HG03354 (cell line): ENCODE results near the gene SNX25.
"Not testable (repeated sequence)": the region's sequence is repeated elsewhere in the genome, so short reads cannot be mapped to it uniquely, and the experiment has no call there.

Source experiments
- ATAC-seq: cut with Tn5 transposase; IDR thresholded peaks from one replicate; pipeline ENCODE4 v1.9.1; 2021; ENCODE audit warnings: mild to moderate bottlenecking; ENCODE audit not compliant: unreplicated experiment, poor library complexity, severe bottlenecking

Gene SNX25

DNA sequence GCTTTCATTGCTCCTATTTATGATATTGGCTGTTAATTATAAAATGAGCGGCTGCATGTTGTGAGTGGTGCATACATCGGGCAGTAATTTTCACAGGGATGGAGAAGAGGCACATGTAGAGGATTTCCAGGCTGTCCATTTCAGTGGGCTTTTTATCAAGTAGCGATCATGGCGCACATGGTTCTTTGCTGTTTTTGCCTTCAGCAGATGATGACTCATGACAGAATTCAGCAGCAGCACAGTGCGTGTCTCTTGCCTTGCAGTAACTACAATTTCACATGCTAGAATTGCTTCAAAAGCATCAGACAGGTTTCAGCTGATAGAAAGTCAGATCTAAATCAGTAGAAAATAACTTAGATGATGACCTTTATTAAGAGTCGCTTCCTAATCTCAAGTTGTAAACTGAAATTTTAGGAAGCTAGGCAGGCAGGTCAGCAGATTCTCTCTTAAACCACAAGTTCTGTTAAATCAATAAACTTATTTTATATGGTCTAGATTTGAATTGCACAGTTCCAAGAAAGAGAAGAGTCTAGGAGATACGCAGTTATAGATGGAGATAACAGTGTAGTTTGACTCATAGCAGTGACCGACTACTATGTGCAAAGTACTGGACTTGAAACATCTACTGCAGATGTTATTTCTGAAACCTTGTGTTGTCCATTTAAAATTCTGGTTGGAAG lies 150.5 kb downstream of the SNX25 start:
- ATAC-seq: no peak

DNA sequence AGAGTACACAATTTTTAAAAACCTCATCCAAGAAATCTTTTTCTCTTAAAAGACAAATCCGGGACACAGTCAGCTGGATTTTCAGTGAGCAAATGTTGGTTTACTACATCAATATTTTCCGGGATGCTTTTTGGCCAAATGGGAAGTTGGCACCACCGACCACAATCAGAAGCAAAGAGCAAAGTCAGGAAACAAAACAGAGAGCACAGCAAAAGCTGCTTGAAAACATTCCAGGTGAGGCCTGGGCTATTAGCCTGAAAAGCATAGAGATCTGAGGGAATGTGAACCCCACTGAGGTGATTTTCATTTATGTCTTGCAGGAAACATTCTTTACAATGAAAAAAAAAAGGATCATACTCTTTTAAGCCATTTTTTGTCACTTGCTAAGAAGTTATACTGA lies 152.5 kb downstream of the SNX25 start:
- ATAC-seq: no peak

DNA sequence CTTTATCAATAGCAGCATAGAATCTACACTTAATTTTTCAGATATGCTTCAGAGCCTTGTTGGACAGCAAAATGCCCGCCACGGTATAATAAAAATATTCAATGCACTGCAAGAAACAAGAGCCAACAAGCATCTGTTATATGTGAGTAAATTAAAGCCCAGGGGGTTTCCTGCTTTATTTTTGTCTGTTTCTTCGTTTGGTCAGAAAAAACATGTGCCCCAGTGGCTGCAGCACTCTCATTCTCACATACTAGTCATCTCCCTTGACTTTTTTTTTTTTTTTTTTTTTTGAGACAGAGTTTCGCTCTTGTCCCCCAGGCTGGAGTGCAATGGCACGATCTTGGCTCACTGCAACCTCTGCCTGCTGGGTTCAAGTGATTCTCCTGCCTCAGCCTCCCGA lies 153.2 kb downstream of the SNX25 start:
- not testable (repeated sequence) for ATAC-seq

DNA sequence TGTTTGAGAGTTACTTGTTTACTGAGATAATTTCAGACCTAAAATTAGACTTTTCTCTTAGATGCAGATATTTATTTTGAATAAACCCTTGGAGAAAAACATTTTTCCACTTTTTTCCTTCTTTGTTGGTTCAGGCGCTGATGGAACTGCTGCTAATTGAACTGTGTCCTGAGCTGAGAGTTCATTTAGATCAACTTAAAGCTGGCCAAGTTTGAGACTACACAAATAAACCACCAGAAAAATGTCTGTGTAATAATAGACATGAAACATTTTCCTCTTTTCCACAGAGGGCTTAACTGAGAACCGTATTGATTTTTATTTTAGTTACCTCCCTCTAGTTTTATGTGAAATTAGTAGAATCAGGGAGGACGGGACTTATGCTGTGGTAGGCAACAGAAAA lies 153.9 kb downstream of the SNX25 start:
- ATAC-seq: no peak

DNA sequence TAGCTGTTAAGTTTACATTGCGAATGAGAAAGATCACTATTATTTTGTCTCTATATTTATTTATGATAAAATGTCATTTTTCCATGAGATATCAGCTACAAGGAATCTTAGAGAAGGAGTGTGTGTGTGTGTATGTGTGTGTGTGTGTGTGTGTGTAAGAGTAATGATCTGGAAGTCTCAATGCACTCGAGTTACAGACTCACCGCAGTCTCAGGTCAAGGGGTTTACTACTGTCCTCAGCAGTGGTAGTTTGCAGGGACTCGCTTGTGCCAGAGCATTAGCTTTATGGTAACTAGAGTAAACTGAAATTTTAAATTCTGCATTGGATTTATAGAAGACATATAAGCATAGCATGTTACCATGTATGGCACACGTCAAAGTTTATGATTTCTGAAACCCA lies 155.5 kb downstream of the SNX25 start:
- no peak for ATAC-seq

DNA sequence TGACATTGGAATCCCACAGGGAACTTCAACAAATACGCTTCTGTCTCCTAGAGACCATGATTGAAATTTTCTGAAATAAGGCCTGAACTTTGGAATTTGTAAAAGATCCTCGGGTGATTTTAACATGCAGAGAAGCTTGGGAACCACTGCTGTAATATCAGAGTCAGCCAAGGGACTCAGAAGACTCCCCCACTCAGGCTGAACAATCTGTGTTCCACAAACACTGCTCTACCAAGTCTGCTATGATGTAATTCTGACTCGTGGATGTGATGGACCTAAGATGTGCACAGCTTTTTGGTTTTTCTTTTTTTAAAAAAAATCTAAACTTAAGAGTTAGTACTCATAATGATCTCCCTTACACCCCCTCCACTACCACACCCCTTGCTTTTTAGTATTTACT lies 160.3 kb downstream of the SNX25 start:
- no peak for ATAC-seq

DNA sequence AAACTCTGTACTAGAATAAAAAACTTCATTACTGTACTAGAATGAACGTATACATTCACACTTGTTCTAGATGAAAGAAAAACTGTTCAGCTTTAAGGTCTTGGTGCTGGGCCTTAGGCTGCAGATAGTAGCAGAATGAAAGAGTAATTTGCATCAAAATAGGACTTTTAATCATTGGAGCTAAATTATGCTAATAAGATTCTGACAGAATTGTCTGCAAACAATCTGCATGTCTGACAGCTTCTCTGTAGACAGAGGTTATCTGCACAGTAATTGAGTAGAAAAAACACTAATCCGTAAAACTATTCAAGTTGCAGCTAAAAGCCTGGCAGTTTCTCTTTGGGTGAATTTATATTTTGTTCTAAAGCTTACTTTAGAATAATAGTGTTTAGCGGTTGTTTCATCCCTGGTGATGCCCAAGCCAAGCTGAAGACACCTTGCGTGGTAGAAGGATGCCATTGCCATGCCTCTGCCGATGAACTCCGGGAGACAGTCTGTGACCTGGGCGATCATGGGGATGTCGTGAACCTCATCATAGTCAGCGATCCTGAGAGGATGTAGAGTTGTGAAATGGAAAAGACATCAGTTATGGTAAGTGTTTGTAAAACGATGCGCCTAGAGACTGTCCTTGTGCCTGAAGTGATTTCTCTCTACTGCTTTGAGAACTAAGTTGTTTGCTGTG lies 161.0 kb downstream of the SNX25 start:
- no peak for ATAC-seq

DNA sequence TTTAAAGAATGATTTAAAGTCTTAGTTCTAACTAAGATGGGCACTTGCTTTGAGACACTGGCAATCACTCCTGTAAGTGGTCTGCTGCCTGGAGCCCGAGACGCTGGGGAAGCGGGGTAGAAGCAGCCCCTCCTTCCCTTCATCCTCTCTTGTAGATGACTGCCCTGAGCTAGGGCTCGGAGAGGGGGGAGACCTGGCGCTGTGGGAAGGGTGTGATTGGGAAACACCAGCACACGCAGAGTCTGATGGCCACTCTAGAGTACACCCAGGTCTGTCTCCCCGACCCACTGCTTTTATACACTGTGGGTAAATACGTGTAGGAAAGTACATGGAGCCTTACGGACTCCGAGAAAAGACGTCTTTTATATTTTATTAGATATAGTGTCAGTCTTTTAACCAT lies 162.3 kb downstream of the SNX25 start:
- ATAC-seq: no peak

DNA sequence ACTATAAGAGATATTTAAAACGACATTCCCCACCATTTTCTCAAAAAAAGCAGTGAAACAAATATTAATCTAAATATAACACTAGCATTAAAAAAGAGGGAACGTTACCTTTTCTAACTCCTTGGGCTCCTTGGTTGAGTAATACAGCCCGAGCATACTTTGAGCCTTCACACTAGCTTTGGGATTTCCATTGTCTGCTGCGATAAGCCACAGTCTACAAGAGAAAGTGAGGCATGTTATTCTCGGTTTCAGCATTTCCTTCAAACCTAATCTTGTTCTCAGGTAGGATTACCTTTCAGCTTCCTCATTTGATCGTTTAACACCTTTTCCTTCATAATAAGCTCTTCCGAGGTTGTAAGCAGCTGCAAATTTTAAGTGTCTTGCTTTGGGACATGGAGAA lies 164.6 kb downstream of the SNX25 start:
- no peak for ATAC-seq

DNA sequence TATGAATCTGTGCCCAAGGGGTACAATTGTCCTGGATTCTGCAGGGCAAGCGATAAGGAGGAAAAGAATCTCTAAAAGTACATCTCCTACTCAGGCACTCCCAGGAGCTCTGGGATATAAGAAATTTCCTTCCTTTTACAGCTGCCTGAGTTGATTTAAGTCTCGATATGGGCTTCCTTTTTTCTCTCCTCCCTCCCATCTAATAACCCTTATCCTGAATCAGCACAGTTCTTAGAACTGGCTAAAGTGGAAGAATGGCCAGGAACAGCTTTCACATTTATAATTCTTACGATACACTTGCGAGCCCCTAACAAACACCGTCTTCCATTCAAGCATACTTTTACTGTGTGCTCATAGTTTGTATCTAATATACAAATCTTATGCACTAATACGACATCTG lies 165.2 kb downstream of the SNX25 start:
- no peak for ATAC-seq

DNA sequence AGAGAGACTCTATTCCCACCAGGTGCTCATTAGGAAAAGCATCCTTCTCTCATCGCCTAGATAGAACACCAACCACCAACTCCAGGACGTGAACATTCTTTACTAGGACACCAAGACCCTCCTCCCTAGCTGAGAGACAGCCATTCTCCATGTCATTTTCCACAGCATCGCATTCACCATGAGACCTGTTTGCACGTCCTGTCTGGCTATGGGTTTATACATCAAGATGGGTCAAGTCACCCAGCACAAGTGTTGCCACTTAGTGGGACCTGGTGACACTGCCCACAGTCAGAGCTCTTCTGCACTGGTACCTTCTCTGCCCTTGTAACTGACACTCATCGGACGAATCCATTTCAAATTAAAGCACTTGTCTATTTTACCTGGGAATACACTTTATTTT lies 168.9 kb downstream of the SNX25 start:
- no peak for ATAC-seq

DNA sequence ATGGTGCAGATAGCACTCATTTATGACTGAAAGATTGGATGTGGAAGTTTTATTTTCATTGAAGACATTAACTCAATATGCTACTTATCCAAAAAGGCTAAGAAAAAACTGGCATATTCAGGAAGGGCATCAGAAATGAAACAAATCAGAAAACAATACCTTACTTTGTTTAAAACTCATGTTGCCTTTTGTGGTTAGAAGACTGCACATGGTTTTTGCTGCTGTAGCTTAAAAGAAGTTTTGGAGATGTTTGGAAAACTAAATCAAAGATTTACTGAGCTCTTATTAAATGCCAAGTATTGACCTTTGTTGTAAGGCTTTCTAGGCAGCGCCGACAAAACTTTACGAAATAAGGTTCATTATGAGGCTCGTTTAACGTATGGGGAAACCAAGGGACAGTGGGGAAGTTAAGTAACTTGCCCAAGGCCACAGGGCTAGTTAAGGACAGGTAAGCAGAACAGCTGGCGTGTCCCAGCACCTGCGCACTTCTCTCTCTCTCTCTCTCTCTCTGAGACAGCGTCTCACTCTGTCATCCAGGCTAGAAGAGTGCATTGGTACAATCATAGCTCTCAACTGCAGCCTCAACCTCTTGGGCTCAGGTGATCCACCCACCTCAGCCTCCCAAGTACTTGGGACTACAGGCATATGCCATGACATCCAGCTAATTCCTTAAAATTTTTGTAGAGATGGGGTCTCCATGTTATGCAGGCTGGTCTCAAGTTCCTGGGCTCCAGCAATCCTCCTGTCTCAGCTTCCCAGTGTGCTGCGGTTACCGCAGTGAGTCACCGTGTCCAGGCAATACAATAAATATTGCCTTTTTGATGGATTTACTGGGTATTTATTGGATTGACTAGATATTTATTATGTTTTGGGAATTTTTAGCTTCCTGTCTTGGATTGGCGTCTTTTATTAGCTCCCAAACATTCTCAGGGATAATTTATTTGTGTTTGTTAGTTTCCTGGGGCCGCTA lies 170.2 kb downstream of the SNX25 start:
- ATAC-seq: no peak

DNA sequence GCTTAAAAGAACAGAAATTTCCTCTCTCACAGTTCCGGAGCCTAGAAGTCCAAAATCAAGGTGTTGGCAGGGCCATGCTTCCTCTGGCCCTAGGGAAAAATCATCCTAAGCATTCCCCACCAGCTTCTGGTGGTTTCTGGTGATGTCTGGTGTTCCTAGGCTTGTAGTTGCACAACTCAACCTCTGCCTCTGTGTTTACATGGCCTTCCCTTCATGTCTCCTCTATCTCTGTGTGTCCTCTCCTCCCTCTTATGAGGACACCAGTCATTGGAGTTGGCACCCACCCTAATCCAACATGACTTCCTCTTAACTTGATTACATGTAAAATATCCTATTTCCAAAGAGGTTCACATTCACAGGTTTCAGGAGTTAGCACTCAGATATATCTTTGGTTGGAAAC lies 170.9 kb downstream of the SNX25 start:
- ATAC-seq: no peak

DNA sequence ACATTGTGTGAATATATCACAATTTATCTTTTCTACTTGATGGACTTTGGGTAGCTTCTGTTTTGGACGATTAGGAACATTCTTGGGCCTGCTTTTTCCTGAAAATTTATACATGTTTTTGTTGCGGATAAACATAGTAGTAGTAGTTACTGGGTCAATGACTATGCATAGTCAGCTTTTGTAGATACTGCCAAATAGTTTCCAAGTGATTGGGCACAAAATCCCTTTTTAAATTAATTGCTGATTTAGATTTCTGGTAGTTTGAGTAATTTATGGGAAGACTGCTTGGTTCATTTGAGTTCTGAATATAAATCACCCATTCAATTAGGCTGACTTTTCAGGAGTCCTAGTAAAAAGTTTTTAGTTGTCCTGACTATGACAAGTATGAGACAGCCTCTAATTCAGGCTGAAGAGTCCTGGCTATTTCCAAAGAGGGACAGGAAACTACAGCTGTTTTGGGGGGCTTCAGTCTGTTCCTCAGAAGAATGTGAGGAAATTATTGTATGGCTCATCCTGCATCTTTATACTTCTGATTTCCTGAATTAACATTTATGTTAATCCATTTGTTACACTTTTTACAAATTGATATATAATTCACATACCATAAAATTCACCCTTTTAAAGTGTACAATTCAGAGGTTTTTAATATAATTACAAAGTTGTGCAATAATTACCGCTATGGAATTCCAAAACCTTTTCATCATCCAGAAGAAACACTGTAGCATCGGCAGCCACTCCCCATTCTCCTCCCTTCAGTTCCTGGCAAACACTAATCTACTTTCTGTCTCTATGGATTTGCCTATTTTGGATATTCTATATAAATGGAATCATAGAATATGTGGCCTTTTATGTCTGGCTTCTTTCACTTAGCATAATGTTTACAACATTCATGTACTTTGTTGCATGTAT lies 172.1 kb downstream of the SNX25 start:
- ATAC-seq: no peak

DNA sequence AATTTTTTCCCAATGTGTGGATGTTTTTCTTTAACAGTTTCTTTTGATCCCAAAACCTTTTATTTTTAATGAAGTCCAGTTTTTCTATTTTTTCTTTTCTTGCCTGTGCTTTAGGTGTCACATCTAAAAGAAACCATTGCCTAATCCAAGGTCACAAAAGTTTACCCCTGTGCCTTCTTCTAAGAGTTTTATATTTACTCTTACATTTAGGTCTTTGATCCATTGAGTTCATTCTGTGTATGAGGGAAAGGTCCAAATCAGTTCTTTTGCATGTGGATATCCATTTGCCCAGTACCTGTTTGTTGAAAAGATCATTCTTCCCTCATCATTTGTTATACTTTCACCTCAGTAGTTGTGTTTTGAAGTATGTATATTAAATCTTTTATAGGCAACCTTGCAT lies 173.4 kb downstream of the SNX25 start:
- ATAC-seq: no peak

DNA sequence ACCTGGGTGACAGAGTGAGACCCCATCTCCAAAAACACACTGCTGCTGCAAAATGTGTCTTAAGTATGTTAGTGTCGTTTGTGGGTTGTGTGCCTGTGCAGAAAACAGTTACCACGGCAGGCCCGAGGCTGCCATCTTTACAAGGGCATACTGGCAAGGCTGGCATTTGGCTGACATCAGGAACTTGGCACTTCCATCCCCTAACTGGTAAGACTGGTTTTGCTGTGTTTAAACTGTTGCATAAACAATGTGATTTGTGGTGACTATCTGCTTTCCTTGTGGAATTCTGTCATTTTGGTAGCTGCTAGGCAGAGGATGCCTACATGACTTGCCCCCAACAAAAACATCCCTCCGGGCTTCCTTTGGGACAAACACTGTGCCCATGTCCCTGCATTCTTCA lies 174.1 kb downstream of the SNX25 start:
- no peak for ATAC-seq

DNA sequence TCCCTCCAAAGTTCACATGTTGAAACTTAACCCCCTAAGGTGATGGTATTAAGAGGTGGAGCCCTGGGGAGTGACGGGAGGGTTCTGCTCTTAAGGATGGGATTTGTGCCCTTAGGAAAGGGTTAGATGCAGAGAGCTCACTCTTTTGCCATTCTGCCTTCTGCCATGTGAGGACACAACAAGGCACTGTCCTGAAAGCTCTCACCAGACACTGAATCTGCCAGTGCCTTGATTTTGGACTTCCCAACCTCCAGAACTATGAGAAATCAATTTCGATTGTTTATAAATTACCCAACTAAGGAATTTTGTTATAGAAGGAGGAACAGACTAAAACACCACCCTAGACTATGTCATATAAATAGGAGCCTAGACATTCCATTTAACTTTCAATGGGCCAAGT lies 174.7 kb downstream of the SNX25 start:
- ATAC-seq: no peak

DNA sequence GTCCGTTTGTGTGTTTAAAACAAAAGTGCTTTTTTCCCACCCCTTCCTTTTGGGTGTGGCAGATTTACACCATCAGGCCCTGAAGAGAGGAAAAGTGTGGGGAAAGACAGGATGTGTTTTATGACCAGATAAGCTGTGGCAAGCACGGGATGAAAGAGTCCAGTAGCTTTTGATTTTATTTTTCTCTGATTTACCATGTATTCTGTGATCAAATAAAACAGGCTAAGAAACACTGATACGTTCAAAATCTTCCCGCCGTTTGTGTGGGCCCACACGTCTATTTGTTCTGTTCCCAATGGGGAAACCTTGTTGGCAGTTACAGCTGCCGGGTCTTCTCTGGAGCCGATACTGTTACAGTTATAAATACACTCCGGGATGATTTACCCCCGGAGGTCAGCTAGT lies 175.5 kb downstream of the SNX25 start:
- no peak for ATAC-seq

DNA sequence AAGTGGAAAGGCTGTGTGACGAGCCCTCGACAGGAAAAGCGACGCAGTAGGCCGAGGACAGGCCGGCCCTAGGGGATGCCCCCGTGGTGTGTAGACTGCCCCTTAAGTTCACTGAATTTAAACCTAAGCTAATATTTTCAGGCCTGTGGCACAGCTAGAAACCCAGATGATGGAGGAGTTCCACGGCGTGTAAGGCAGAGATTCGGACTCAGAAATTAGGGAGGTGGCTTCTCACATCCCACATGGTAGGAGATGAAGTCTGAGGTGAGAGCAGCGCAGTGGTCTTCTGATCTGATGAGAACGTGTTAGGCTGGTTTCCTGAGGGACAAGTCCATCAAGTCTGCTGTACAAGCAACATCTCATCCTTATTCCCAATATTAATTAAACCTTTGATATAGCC lies 178.6 kb downstream of the SNX25 start:
- no peak for ATAC-seq

DNA sequence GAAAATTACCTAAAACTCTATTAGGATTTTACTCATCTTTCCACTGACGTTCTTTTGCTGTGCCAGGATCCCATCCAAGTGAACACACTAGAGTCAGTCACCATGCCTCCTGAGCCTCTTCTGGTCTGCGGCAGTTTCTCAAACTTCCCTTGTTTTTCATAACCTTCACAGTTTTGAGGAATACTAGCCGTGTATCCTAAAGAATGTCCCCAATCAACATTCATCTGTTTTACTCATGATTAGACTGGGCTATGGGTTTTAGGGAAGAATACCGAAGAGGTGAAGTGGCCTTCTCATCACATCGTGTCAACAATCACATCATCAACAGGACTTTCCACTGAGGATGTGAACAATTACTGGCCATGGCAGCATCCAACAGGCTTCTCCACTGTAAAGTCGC lies 181.5 kb downstream of the SNX25 start:
- no peak for ATAC-seq
